Ovary (tissue), 3 donors: ENCODE measurements around the gene SLC2A13.

ENCODE experiments used
- CTCF ChIP-seq, 3 donors: fragments of 450-650 bp in 2 of 3; fragments of 200-600 bp in 1 of 3; IDR thresholded peaks; one replicate each; pipeline versions ENCODE4 v1.5.1 to v1.8.0; 2016 to 2022; ENCODE audit warnings: antibody characterized with exemption in 3 of 3, mild to moderate bottlenecking in 1 of 3
- POLR2A ChIP-seq: fragments of 450-650 bp; IDR thresholded peaks from one replicate; pipeline ENCODE4 v1.6.1; 2017; ENCODE audit warnings: antibody characterized with exemption, mild to moderate bottlenecking, moderate library complexity
- donor health status: DM: no; HTN: no; CAD: no.

- TF ChIP-seq POLR2A (no peak), CTCF (IDR thresholded peaks at IDR 0.05) (no peak)
Observed at GRCh38 chr12:39959467-39959866, 146.4 kb downstream of the SLC2A13 start.
